ENCODE data around the gene RBM28. TPM values are rescaled to one million over a fixed set of nuclear protein-coding genes. Genes with fewer than 3 reads are reported as not detected.

The RBM28 gene
- total RNA-seq, 1 donor from 2014 or later = 22.1 TPM

GRCh38 chr7:128356546-128357216 is 13.0 kb upstream of the RBM28 start:
- H3K4me3 ChIP-seq (ENCODE audit: low read depth, low read length) = no peak overlapping the region
- no peak for TF ChIP-seq CTCF (conservative IDR thresholded peaks at IDR 0.05; ENCODE audit: low read depth, low read length)
- no peak for DNase-seq (ENCODE audit: low read depth)

- no peak overlapping the region for H3K4me3 ChIP-seq (ENCODE audit: low read depth, low read length)
- DNase-seq (ENCODE audit: low read depth) = no peak
- no peak for TF ChIP-seq CTCF (conservative IDR thresholded peaks at IDR 0.05; ENCODE audit: low read depth, low read length)
Observed at GRCh38 chr7:128353610-128354009, 9.9 kb upstream of the RBM28 start.

- no peak for TF ChIP-seq CTCF (conservative IDR thresholded peaks at IDR 0.05; ENCODE audit: low read depth, low read length)
- H3K4me3 ChIP-seq (ENCODE audit: low read depth, low read length) = no peak overlapping the region
- DNase-seq (ENCODE audit: low read depth) = no peak
Observed at GRCh38 chr7:128353189-128353588, 9.5 kb upstream of the RBM28 start.

GRCh38 chr7:128352636-128353035 is 8.9 kb upstream of the RBM28 start:
- no peak for DNase-seq (ENCODE audit: low read depth)
- no peak overlapping the region for H3K4me3 ChIP-seq (ENCODE audit: low read depth, low read length)
- TF ChIP-seq CTCF (conservative IDR thresholded peaks at IDR 0.05; ENCODE audit: low read depth, low read length) = no peak

- no peak for DNase-seq (ENCODE audit: low read depth)
- no peak overlapping the region for H3K4me3 ChIP-seq (ENCODE audit: low read depth, low read length)
- TF ChIP-seq CTCF (conservative IDR thresholded peaks at IDR 0.05; ENCODE audit: low read depth, low read length) = peak; percentile 55
Observed at GRCh38 chr7:128352153-128352537, 8.4 kb upstream of the RBM28 start.

- TF ChIP-seq CTCF (conservative IDR thresholded peaks at IDR 0.05; ENCODE audit: low read depth, low read length) = no peak
- no peak for DNase-seq (ENCODE audit: low read depth)
- no peak overlapping the region for H3K4me3 ChIP-seq (ENCODE audit: low read depth, low read length)
Observed at GRCh38 chr7:128351296-128352152, 7.8 kb upstream of the RBM28 start.

All from epithelial cell of proximal tubule (primary cell).